DND-41 (cell line): Measurements from ENCODE around the gene HHLA2.

ENCODE experiments used
- EZH2 ChIP-seq: IDR thresholded peaks from 3 replicates; pipeline ENCODE4 v1.6.1; 2012; ENCODE audit warnings: borderline replicate concordance, low read depth, mild to moderate bottlenecking, moderate library complexity, low read length, inconsistent platforms; ENCODE audit not compliant: severe bottlenecking
- TF ChIP-seq, protein P1 (sequence below): IDR thresholded peaks from 2 replicates; pipeline ENCODE4 v1.5.1; 2012; ENCODE audit warnings: borderline replicate concordance, low read length, moderate library complexity, mild to moderate bottlenecking; ENCODE audit not compliant: poor library complexity, severe bottlenecking; ENCODE audit errors: extremely low read depth

DNA sequence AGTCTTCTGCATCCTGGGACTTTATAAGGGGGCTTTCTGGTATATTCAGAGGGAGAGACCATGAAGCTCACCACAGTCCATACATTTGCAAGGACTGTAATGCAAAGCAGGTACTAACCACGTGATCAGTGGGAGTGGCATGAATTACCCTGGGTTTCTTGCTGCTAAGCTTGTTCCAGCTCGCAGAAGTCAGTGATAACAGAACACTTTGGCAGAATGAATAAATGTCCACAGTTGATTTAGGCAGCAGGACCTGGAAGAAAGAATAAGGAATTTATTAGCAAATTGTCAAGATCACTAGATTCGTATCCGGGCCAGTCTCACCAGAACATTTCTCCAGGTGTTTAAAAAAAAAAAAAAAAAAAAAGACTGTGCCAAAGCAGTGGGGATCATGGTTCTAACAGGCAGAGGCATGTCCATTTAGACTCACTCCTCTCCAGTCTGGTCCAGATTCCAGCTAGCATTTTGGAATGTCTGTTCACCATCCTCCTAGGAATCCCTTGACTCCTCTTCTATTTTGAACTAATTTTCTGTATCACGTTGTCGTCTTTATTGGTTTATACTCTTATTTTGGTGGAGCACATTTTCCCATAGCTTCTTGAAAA lies 24.5 kb downstream of the HHLA2 start:
- TF ChIP-seq, protein P1, sequence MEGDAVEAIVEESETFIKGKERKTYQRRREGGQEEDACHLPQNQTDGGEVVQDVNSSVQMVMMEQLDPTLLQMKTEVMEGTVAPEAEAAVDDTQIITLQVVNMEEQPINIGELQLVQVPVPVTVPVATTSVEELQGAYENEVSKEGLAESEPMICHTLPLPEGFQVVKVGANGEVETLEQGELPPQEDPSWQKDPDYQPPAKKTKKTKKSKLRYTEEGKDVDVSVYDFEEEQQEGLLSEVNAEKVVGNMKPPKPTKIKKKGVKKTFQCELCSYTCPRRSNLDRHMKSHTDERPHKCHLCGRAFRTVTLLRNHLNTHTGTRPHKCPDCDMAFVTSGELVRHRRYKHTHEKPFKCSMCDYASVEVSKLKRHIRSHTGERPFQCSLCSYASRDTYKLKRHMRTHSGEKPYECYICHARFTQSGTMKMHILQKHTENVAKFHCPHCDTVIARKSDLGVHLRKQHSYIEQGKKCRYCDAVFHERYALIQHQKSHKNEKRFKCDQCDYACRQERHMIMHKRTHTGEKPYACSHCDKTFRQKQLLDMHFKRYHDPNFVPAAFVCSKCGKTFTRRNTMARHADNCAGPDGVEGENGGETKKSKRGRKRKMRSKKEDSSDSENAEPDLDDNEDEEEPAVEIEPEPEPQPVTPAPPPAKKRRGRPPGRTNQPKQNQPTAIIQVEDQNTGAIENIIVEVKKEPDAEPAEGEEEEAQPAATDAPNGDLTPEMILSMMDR, result no peak
- no peak for TF ChIP-seq EZH2
